Body of pancreas (tissue), 4 donors: ENCODE data around the gene SGO2. TPM values are rescaled to one million over a fixed set of nuclear protein-coding genes. Genes with fewer than 3 reads are reported as not detected.
"Not testable (repeated sequence)": the region's sequence is repeated elsewhere in the genome, so short reads cannot be mapped to it uniquely, and the experiment has no call there.

Experiments
- ATAC-seq: fragments of 150-250 bp; one replicate; pipeline ENCODE4 v1.9.1; 2016
- DNase-seq, 4 donors: peaks; one replicate each; pipeline ENCODE4 v3.0.0-alpha.2; 2019
- H3K27ac ChIP-seq, 4 donors: fragments of 200-600 bp; sonication (generic); 1 replicate in 3 of 4; 2 replicates in 1 of 4; pipeline versions ENCODE4 v1.5.1 to v1.6.1; 2016 to 2019; ENCODE audit warnings: mild to moderate bottlenecking in 1 of 4, mixed read lengths in 1 of 4, moderate library complexity in 1 of 4
- H3K27me3 ChIP-seq, 2 donors: fragments of 200-600 bp; sonication (generic); one replicate each; pipeline ENCODE4 v1.6.0; 2016; ENCODE audit warnings: mild to moderate bottlenecking in 1 of 2
- H3K36me3 ChIP-seq, 2 donors: fragments of 200-600 bp; sonication (generic); replicated peaks in 1 of 2; 2 replicates each; pipeline ENCODE4 v1.5.1; 2016; ENCODE audit warnings: low read depth in 2 of 2; ENCODE audit not compliant: insufficient read depth in 1 of 2
- H3K4me1 ChIP-seq: fragments of 200-600 bp; sonication (generic); one replicate; pipeline ENCODE4 v1.6.0; 2016
- H3K4me3 ChIP-seq, 2 donors: fragments of 200-600 bp; sonication (generic); 1 replicate in 1 of 2; 2 replicates in 1 of 2; pipeline ENCODE4 v1.5.1; 2016 to 2019
- H3K9me3 ChIP-seq, 3 donors: fragments of 200-600 bp; sonication (generic); 1 replicate in 2 of 3; 2 replicates in 1 of 3; pipeline ENCODE4 v1.5.1; 2016
- POLR2A ChIP-seq, 3 donors: fragments of 450-650 bp; IDR thresholded peaks; one replicate each; pipeline ENCODE4 v1.6.1; 2016; ENCODE audit warnings: antibody characterized with exemption in 3 of 3, mild to moderate bottlenecking in 2 of 3
- WGBS, 2 donors: methylation state at CpG; one replicate each; pipeline ENCODE4 v1.1.5; 2017; 5-methylcytosine and 5-hydroxymethylcytosine counted together
- intact Hi-C: fragments of 100-400 bp; cut with DNase I; formaldehyde crosslinking; loops from one replicate; pipeline ENCODE4 v1.15.1; 2023
- total RNA-seq, 2 donors: library from RNA; depleted of rRNA; stranded (reverse); fragments of >200 nt; gene quantifications; one replicate each; pipeline ENCODE4 v1.1.0, GENCODE V29; 2016
- TF ChIP-seq, protein P1 (sequence below), 7 experiments: fragments of 450-650 bp in 4 of 7; fragments of 200-600 bp in 3 of 7; sonication (generic) in 3 of 7; IDR thresholded peaks; one replicate each; pipeline ENCODE4 v1.5.1; 2016 to 2019; ENCODE audit warnings: antibody characterized with exemption in 7 of 7

The SGO2 gene
- total RNA-seq, 2 donors from 2014 or later: 1.6 to 2.3 TPM

GRCh38 chr2:200624026-200624425 lies 98.0 kb downstream of the SGO2 start:
- intact Hi-C loops: no loop called here
- Histone ChIP-seq H3K9me3 (no peaks in the 10 kb centered on the region), H3K27me3 (no peaks in the 10 kb centered on the region), H3K36me3 (peaks cover 0 to 10% of the 10 kb centered on the region in 2 donors), H3K4me3 (no peak overlapping the region), H3K4me1 (peaks cover 8% of the 10 kb centered on the region), H3K27ac (no peak overlapping the region)
- DNase-seq (peak in 1 of 4 donors; percentile 10), ATAC-seq (no peak)
- TF ChIP-seq, protein P1, sequence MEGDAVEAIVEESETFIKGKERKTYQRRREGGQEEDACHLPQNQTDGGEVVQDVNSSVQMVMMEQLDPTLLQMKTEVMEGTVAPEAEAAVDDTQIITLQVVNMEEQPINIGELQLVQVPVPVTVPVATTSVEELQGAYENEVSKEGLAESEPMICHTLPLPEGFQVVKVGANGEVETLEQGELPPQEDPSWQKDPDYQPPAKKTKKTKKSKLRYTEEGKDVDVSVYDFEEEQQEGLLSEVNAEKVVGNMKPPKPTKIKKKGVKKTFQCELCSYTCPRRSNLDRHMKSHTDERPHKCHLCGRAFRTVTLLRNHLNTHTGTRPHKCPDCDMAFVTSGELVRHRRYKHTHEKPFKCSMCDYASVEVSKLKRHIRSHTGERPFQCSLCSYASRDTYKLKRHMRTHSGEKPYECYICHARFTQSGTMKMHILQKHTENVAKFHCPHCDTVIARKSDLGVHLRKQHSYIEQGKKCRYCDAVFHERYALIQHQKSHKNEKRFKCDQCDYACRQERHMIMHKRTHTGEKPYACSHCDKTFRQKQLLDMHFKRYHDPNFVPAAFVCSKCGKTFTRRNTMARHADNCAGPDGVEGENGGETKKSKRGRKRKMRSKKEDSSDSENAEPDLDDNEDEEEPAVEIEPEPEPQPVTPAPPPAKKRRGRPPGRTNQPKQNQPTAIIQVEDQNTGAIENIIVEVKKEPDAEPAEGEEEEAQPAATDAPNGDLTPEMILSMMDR (IDR thresholded peaks at IDR 0.05): no peak
- no peak for TF ChIP-seq POLR2A (IDR thresholded peaks at IDR 0.05)
- WGBS, 2 donors: 71 to 80% methylated on average over 2 of the region's 2 CpGs

- ATAC-seq (no peak), DNase-seq (no peak)
- Histone ChIP-seq H3K4me1 (peaks cover 2% of the 10 kb centered on the region), H3K4me3 (no peak overlapping the region), H3K27ac (no peak overlapping the region), H3K9me3 (no peaks in the 10 kb centered on the region), H3K36me3 (peaks cover 0 to 10% of the 10 kb centered on the region in 2 donors), H3K27me3 (no peaks in the 10 kb centered on the region)
- 93 to 100% methylated on average over 3 of the region's 3 CpGs for WGBS, 2 donors
- TF ChIP-seq, protein P1 (IDR thresholded peaks at IDR 0.05): no peak
- TF ChIP-seq POLR2A (IDR thresholded peaks at IDR 0.05): no peak
- intact Hi-C loops: no loop called here
These were observed 98.7 kb downstream of the SGO2 start for GRCh38 chr2:200624658-200625057.

- H3K4me3 ChIP-seq: no peak overlapping the region
- no peak for ATAC-seq
These were observed 99.3 kb downstream of the SGO2 start for GRCh38 chr2:200625282-200625681.

DNA sequence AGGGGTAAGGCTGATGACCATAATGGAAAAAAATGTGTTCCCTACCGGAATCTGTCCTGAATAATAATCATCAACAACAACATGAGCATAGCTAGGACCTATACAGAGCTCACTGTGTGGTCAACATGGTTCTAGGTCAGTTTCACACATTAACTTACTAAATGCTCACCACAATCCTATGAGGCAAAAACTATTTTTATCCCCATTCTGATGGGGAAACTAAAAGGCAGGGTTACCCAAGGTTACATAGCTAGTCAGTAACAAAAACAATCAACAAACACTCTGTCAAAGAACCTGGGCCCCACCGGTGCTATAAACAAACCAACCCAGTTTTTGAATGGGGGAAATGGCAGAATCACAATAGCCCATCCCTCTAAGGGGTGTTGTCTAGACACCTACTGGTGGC lies 100.0 kb downstream of the SGO2 start:
- Histone ChIP-seq H3K27me3 (no peaks in the 10 kb centered on the region), H3K9me3 (no peaks in the 10 kb centered on the region), H3K27ac (no peak overlapping the region), H3K4me3 (no peak overlapping the region), H3K4me1 (no peaks in the 10 kb centered on the region), H3K36me3 (peaks cover 0 to 10% of the 10 kb centered on the region in 2 donors)
- DNase-seq (no peak), ATAC-seq (no peak)
- TF ChIP-seq POLR2A (IDR thresholded peaks at IDR 0.05): no peak
- TF ChIP-seq, protein P1 (IDR thresholded peaks at IDR 0.05): no peak
- intact Hi-C loops: no loop called here
- 76 to 86% methylated on average over 2 of the region's 2 CpGs for WGBS, 2 donors

More at GRCh38 chr2:200625282-200625681, 99.3 kb downstream of the SGO2 start:
- Histone ChIP-seq H3K36me3 (peaks cover 0 to 10% of the 10 kb centered on the region in 2 donors), H3K9me3 (no peaks in the 10 kb centered on the region), H3K27me3 (no peaks in the 10 kb centered on the region), H3K27ac (no peak overlapping the region), H3K4me1 (no peaks in the 10 kb centered on the region)
- WGBS, 2 donors: 68 to 76% methylated on average over 2 of the region's 2 CpGs
- TF ChIP-seq, protein P1 (IDR thresholded peaks at IDR 0.05): no peak
- TF ChIP-seq POLR2A (IDR thresholded peaks at IDR 0.05): no peak
- no peak for DNase-seq
- intact Hi-C loops: no loop called here

- Histone ChIP-seq H3K36me3 (peaks cover 0 to 10% of the 10 kb centered on the region in 2 donors), H3K4me3 (no peak overlapping the region), H3K27ac (no peak overlapping the region), H3K9me3 (no peaks in the 10 kb centered on the region), H3K27me3 (no peaks in the 10 kb centered on the region), H3K4me1 (no peaks in the 10 kb centered on the region)
- ATAC-seq (no peak), DNase-seq (no peak)
- 73 to 85% methylated on average over 4 of the region's 4 CpGs for WGBS, 2 donors
- TF ChIP-seq, protein P1 (IDR thresholded peaks at IDR 0.05): no peak
- no peak for TF ChIP-seq POLR2A (IDR thresholded peaks at IDR 0.05)
- intact Hi-C loops: no loop called here
These were observed 101.2 kb downstream of the SGO2 start for GRCh38 chr2:200627110-200627770.

- H3K4me1 ChIP-seq, H3K27me3 ChIP-seq, H3K4me3 ChIP-seq, ATAC-seq, H3K27ac ChIP-seq, DNase-seq, H3K9me3 ChIP-seq, H3K36me3 ChIP-seq, intact Hi-C loops: not testable (repeated sequence)
- 90% methylated on average over 4 of the region's 4 CpGs for WGBS, 2 donors
These were observed 102.5 kb downstream of the SGO2 start for GRCh38 chr2:200628461-200628860.
